ENCODE data around the gene BLTP3A.
A peak's percentile ranks its signal among the peaks of the same experiment; 100 is the strongest.

GRCh38 chr6:34791164-34791700 is 651 bp upstream of the BLTP3A start:
- TF ChIP-seq CTCF (IDR thresholded peaks at IDR 0.05; ENCODE audit: poor library complexity, severe bottlenecking), result peak; percentile 59
- no peak for TF ChIP-seq RAD21 (conservative IDR thresholded peaks at IDR 0.05)
- TF ChIP-seq EP300 (conservative IDR thresholded peaks at IDR 0.05; ENCODE audit: poor library complexity, severe bottlenecking), result no peak
- no peak for TF ChIP-seq EZH2 (IDR thresholded peaks at IDR 0.05; ENCODE audit: borderline replicate concordance, insufficient read depth, low read length, poor library complexity, severe bottlenecking)
- TF ChIP-seq MXI1 (conservative IDR thresholded peaks at IDR 0.05; ENCODE audit: poor library complexity, severe bottlenecking), result no peak
- no peak for TF ChIP-seq POLR2AphosphoS5 (IDR thresholded peaks at IDR 0.05)
- TF ChIP-seq REST (IDR thresholded peaks at IDR 0.05; ENCODE audit: borderline replicate concordance), result no peak
